ENCODE data around the gene ZNF469.
"Not testable (repeated sequence)": the region's sequence is repeated elsewhere in the genome, so short reads cannot be mapped to it uniquely, and the experiment has no call there.

ZNF469 gene

DNA sequence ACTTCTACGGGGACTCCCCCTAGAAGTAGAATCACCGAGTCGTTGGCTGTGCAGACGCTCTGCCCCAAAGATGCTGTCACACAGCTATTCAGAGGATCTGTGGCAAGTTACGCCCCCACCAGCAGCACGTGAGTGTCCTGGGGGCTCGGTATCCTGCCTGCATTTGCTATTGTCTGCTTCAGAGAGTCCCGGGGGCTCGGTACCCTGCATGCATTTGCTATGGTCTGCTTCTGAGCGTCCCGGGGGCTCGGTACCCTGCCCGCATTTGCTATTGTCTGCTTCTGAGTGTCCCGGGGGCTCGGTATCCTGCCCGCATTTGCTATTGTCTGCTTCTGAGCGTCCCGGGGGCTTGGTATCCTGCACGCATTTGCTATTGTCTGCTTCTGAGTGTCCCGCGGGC, 23.8 kb upstream of the ZNF469 start:
- no peak for DNase-seq (ENCODE audit: low read depth)

- DNase-seq (ENCODE audit: low read depth), result not testable (repeated sequence)
Measured at GRCh38 chr16:88360401-88360800, 22.4 kb upstream of the ZNF469 start.

- no peak for DNase-seq (ENCODE audit: low read depth)
Measured at GRCh38 chr16:88360999-88361398, 21.8 kb upstream of the ZNF469 start.

DNA sequence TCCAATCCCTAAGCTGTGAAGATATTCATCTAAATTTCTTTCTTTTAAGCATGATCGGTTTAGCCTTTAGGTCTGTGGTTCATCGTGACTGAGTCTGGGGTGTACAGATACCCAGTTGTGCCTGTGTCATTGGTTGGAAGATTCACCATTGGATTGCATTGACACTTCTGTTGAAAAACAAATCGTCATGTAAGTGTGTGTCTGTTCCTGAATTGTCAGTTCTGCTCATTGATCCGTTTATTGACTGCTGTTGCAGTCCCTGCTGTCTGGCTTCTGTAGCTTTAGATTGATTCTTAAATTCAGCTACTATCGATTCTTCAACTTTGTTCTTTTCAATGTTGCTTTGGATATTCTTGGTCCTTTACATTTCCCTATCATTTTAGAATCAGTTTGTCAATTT, 21.0 kb upstream of the ZNF469 start:
- no peak for DNase-seq (ENCODE audit: low read depth)

DNA sequence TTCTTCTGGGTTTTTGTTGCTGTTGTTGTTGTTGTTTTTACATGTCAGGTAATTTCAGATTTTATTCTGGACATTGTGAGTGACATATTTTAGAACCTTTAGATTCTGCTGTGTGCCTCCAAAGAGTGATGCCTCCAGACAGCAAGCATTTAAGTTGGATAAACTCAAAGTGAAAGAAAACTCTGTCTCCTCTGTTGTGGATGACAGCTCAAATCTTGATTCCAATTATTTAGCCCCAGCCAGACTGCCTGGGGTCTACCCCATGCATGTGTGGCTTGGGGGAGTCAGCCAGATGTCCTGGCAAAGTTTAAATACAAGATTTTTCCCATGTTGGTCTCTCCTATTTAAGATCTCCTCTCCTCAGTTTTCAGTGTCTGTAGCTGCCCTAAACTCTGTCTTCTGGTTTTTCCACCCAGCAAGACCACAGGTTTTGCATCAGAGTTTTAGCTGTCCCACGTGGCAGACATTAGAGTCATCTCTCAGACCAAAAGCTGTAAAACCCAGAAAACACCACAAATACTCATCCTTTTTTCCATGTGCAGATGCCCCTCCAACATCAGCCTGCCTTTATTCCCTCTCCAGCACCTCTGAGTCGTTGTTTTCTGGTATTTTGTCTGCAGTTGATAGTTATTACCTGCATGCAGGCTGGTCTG, 19.4 kb upstream of the ZNF469 start:
- no peak for DNase-seq (ENCODE audit: low read depth)

GRCh38 chr16:88365244-88365865, 17.4 kb upstream of the ZNF469 start:
- DNase-seq (ENCODE audit: low read depth), result no peak

GRCh38 chr16:88366032-88366703, 16.6 kb upstream of the ZNF469 start:
- DNase-seq (ENCODE audit: low read depth), result no peak

GRCh38 chr16:88366704-88367047, 16.1 kb upstream of the ZNF469 start:
- DNase-seq (ENCODE audit: low read depth), result no peak

- DNase-seq (ENCODE audit: low read depth), result no peak
Measured at GRCh38 chr16:88367560-88367959, 15.2 kb upstream of the ZNF469 start.

DNA sequence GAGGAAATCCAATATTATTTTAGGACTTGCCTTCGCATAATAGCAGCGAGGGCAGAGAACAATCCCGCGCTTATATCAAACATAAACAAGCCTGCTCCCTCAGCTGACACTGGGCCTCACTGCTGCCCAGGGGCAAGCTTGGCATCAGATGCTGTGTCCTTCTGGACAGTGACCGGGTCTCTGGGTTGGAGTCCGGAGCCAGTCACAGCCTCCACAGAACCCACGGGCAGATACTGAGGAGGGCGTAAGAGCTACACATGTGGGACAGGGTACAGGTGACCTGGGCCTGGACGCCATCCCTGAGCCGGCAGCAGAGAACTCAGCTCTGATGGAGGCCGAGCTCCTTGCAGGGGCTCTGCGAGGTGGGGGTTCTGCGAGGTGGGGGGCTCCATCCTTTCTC, 14.7 kb upstream of the ZNF469 start:
- no peak for DNase-seq (ENCODE audit: low read depth)

GRCh38 chr16:88368994-88369393, 13.8 kb upstream of the ZNF469 start:
- DNase-seq (ENCODE audit: low read depth), result no peak

DNA sequence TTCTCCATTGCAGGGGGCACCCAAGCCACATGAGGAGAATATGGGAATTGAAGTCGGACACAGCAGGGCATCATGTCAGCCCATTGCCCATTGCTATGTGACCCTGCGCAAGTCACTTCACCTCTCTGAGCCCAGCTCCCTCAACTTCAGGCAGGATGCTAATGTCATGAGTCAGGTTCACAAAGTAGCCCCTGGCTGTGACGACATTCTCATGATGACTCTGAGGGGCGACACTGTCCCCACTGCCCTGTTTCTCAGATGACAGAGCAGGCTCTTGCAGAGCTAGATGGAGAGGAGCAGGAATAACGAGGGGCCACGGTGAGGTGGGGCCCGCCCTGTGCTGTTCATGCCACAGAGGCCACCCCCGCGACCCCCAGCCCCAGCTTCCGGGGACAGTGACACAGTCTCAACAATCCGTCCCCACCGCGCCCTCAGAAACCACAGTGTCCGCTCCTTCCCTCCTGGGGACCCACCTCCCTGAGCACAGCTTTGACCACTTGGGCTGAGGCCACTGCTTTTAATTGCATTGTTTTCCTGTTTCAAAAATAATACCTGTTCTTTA, 13.2 kb upstream of the ZNF469 start:
- DNase-seq (ENCODE audit: low read depth), result no peak

DNA sequence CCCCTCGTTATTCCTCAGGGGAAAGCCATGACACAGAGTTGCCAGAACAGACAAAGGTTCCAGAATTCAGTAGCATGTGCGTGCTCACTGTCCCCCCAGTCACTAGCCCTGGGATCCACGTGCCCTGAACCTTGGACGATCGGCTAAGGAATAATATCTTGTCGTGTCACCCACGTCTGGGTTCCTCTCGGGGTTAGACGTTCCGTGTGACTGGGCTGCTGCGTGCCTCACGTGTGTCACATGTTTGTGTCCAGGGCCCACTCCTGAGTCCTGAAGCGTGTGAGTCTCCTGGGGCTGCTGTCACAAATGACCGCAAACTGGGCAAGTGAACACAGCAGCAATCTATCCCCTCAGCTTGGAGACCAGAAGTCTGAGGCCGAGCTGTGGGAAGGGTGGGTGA, 12.4 kb upstream of the ZNF469 start:
- no peak for DNase-seq (ENCODE audit: low read depth)

GRCh38 chr16:88372522-88372921, 10.2 kb upstream of the ZNF469 start:
- no peak for DNase-seq (ENCODE audit: low read depth)

DNA sequence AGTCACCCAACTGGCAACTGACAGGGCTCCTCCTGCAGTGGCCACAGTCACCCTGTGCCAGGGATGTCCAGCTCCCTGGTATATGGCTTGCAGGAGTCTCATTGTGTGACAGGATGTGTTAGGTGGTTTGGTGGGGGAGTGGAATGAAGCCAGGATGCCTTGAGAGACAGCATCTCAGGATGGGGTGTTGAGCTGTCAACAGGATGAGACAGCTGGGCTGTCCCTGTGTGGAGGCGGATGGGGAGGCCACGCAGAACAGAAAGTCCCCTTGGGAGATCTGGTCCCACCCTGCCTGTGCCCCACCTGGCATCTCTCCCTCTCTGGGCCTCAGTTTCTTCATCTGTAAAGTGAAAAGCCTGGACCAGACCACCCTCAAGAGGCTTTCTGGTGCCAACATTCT, 9.5 kb upstream of the ZNF469 start:
- DNase-seq (ENCODE audit: low read depth), result no peak

DNA sequence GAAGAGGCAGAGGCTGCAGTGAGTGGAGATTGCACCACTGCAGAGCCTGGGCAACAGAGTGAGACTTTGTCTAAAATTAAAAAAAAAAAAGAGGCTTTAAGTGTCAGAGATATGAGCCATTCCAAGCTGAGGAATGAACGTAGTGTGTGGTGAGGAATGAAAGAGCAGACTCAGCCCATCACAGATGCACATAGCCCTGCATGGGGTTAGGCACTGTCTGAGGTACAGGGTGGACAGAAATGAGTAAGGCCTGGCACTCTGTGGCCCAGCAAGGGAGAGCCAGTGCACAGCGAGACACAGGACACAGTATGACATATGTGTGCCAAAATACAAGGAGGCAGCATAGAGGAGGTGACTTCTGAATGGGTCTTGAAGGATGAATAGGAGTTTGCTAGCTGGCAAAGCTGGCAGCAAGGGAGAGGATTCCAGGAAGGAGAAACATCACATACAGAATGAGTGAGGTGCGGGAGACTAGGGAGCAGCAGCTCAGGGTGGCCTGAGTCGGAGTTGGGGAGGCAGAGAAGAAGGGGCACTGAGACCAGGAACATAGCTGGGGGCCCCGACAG, 8.7 kb upstream of the ZNF469 start:
- no peak for DNase-seq (ENCODE audit: low read depth)

DNA sequence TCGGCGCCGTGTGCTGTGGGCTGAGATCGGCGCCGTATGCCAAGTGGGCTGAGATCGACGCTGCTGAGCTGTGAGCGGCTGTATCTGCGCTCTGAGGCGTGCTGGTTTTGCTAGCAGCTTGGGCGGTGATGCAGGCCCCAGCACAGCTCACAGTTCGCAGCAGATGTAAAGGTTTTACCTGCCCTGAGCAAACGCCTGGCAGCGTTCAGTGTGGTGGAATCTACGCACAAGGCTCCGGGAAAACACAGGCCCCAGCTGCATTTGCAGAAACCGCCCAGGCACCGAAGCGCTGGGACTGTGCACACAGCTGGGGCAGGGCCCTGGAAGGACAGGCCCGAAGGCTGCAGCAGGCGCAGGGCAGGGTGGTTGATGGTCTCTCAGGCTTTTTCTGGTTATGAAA, 8.0 kb upstream of the ZNF469 start:
- DNase-seq (ENCODE audit: low read depth), result no peak

DNA sequence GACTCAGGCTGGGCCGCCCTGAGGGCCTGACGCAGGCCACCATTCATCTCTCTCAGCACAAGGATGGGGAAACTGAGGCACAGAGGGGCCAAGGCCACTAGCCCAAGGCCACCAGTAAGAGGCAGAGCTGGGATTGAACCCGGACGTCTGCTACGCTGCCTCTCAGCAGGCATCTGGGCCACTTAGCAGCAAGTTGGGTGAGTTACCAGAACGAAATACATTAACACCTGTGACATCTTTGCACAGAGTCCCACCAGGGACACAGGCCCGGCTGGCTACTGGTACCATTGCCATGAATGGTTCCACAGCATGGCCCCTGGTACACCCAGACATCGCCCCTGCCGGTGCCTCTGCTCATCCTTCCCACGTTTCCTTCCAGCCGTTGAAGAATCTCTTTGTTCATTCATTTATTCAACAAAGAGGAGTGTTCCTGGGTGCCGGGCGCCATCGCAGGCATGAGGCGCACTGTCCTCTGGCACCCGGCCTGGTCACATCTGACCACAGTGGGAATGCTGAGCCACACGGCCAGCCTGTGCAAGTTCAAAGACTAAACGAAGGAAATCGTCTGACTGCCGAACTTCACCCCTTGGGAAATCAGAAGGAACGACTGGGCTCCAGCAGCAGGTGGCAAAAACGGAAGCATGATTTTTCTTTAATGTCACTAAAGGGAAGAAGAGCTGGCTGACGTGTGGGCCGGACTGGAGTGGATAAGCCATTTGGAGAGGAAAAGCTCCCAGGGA, 7.4 kb upstream of the ZNF469 start:
- DNase-seq (ENCODE audit: low read depth), result no peak

DNA sequence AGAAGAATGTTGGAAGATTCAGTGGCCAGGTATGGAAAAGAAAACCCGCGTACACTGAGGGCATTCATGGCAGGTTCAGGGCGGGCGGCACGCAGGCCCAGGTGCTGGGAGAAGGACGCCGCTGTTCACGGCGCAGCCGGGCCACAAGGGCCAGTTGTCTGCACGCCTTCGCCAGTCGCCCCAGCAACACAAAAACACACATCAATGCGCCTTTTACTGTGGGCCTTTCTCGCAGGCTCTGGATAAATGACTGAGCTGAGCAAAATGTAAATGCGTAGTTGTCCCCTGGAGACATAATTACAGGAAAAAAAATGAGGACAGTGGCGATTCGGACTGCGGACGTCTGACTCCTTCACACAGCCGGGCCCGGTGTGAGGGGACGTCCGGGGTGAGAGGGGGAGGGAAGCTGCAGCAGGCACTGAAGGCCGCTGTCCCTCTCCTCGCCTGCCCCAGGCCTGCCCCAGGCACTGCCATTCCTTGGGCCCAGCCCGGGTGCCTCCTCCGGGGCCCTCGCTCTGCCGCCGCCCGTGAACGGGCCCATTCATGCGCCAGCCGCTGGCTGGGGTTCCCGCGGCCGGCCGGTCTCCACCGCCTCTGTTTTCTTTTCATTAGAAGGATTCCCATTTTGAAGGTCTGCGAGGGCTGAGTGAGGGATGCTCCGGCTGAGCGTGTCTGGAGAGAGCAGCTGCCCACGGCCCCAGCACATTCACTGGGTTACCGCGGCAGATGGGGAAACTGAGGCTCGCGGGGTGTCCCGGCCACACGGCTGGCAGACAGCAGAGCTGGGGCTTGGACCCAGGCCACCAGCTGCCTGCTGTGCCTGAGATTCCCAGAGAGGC, 6.5 kb upstream of the ZNF469 start:
- no peak for DNase-seq (ENCODE audit: low read depth)

- no peak for DNase-seq (ENCODE audit: low read depth)
Measured at GRCh38 chr16:88376835-88377726, 5.7 kb upstream of the ZNF469 start.

Measured in HS-5 (cell line).